Endothelial cell of umbilical vein (primary cell): Measurements from ENCODE around the gene SCAF8. TPM values are rescaled to one million over a fixed set of nuclear protein-coding genes. Genes with fewer than 3 reads are reported as not detected.

ENCODE experiments used
- BruUV-seq: library from RNA; stranded (reverse); fragments of 400-500 nt; replicated peaks from 2 replicates; lab custom pipeline; 2021; lab: Mats Ljungman, UMichigan
- CTCF ChIA-PET: fragments of 300-600, 350-600 bp; sonication (Branson Sonifier 250); formaldehyde crosslinking; loops from one replicate; lab custom pipeline; 2021; ENCODE audit warnings: antibody characterized with exemption, inconsistent platforms; lab: Charles Lee
- POLR2A ChIA-PET: fragments of 300-600, 350-600 bp; sonication (Branson Sonifier 250); formaldehyde crosslinking; loops from one replicate; lab custom pipeline; 2021; ENCODE audit warnings: antibody characterized with exemption, inconsistent platforms; lab: Charles Lee
- DNase-seq: peaks from one replicate; pipeline ENCODE4 v3.0.0-alpha.2; 2011; ENCODE audit warnings: low read depth, low spot score
- FAIRE-seq: peaks from 2 replicates; lab custom pipeline; 2011; peaks lifted over from hg19 to GRCh38; lab: Jason Lieb, UNC
- H2AFZ ChIP-seq: 2 replicates; pipeline ENCODE4 v1.6.0; 2012; ENCODE audit warnings: low read depth, low read length, control low read depth, inconsistent platforms
- H3K27ac ChIP-seq: 2 replicates; pipeline ENCODE4 v1.5.1; 2011; ENCODE audit warnings: low read depth, mild to moderate bottlenecking, control low read depth, low read length, moderate library complexity; ENCODE audit not compliant: insufficient read depth
- H3K27me3 ChIP-seq, 2 experiments: 2 replicates each; pipeline versions ENCODE4 v1.6.0 to v1.6.1; 2011; ENCODE audit warnings: low read length in 2 of 2, mixed read lengths in 1 of 2; ENCODE audit not compliant: control insufficient read depth in 2 of 2, insufficient read depth in 2 of 2
- H3K36me3 ChIP-seq, 2 experiments: 2 replicates in 1 of 2; 3 replicates in 1 of 2; pipeline ENCODE4 v1.5.1; 2011; ENCODE audit warnings: low read length in 2 of 2, mild to moderate bottlenecking in 1 of 2, moderate library complexity in 1 of 2; ENCODE audit not compliant: control insufficient read depth in 2 of 2, insufficient read depth in 2 of 2; ENCODE audit errors: extremely low read depth in 1 of 2
- H3K4me1 ChIP-seq: 3 replicates; pipeline ENCODE4 v1.5.1; 2011; ENCODE audit warnings: mild to moderate bottlenecking, low read length; ENCODE audit not compliant: control insufficient read depth, insufficient read depth; ENCODE audit errors: extremely low read depth
- H3K4me2 ChIP-seq: 2 replicates; pipeline ENCODE4 v1.6.1; 2011; ENCODE audit warnings: low read length, control low read depth, mixed read lengths; ENCODE audit not compliant: insufficient read depth
- H3K4me3 ChIP-seq, 3 experiments: fragments of 200-600 bp in 1 of 3; sonication (generic), shearing (Covaris generic) in 1 of 3; replicated peaks in 1 of 3; 2 replicates each; pipeline ENCODE4 v1.5.1; 2011 to 2016; ENCODE audit warnings: control low read depth in 3 of 3, low read length in 3 of 3, mild to moderate bottlenecking in 2 of 3, inconsistent platforms in 1 of 3, low read depth in 1 of 3, moderate library complexity in 1 of 3; ENCODE audit not compliant: insufficient read depth in 1 of 3
- H3K79me2 ChIP-seq: 2 replicates; pipeline ENCODE4 v1.6.0; 2012; ENCODE audit warnings: low read length, inconsistent platforms; ENCODE audit not compliant: control insufficient read depth, insufficient read depth
- H3K9ac ChIP-seq: replicated peaks from 2 replicates; pipeline ENCODE3; 2011; ENCODE audit warnings: low read length, control low read depth; ENCODE audit not compliant: insufficient read depth; ENCODE audit errors: extremely low read depth
- H3K9me1 ChIP-seq: replicated peaks from 3 replicates; pipeline ENCODE4 v1.6.0; 2011; ENCODE audit warnings: mild to moderate bottlenecking, low read length; ENCODE audit not compliant: control insufficient read depth, insufficient read depth; ENCODE audit errors: extremely low read depth
- H3K9me3 ChIP-seq: replicated peaks from 2 replicates; pipeline ENCODE4 v1.5.1; 2012; ENCODE audit warnings: low read length, inconsistent platforms; ENCODE audit not compliant: control insufficient read depth, insufficient read depth
- H4K20me1 ChIP-seq: replicated peaks from 2 replicates; pipeline ENCODE3; 2011; ENCODE audit warnings: mild to moderate bottlenecking, low read length; ENCODE audit not compliant: control insufficient read depth, insufficient read depth; ENCODE audit errors: extremely low read depth
- CTCF ChIP-seq, 2 donors: IDR thresholded peaks; 1 replicate in 1 of 2; 2 replicates in 1 of 2; pipeline ENCODE4 v1.5.1; 2011; ENCODE audit warnings: low read length in 2 of 2, mild to moderate bottlenecking in 2 of 2, moderate library complexity in 2 of 2, control low read depth in 1 of 2, inconsistent platforms in 1 of 2, low read depth in 1 of 2; ENCODE audit not compliant: insufficient read depth in 1 of 2; ENCODE audit errors: extremely low read depth in 1 of 2
- EZH2 ChIP-seq: IDR thresholded peaks from 2 replicates; pipeline ENCODE4 v1.6.1; 2012; ENCODE audit warnings: borderline replicate concordance, low read depth, mild to moderate bottlenecking, moderate library complexity, low read length, inconsistent platforms; ENCODE audit not compliant: severe bottlenecking
- FOS ChIP-seq: IDR thresholded peaks from 2 replicates; pipeline ENCODE4 v1.6.1; 2011; ENCODE audit warnings: mild to moderate bottlenecking, low read length, moderate library complexity, borderline replicate concordance; ENCODE audit not compliant: insufficient read depth
- GATA2 ChIP-seq: IDR thresholded peaks from 2 replicates; pipeline ENCODE4 v1.7.0; 2011; ENCODE audit warnings: low read depth, mild to moderate bottlenecking, moderate library complexity, mixed read lengths, low read length; ENCODE audit not compliant: insufficient read length, insufficient read depth
- JUN ChIP-seq: IDR thresholded peaks from 2 replicates; pipeline ENCODE4 v1.6.1; 2011; ENCODE audit warnings: borderline replicate concordance, low read depth; ENCODE audit not compliant: insufficient read length, insufficient read depth
- MYC ChIP-seq: IDR thresholded peaks from one replicate; pipeline ENCODE4 v1.6.1; 2011; ENCODE audit warnings: mild to moderate bottlenecking, low read depth, low read length
- POLR2A ChIP-seq: IDR thresholded peaks from 2 replicates; pipeline ENCODE4 v1.6.1; 2012; ENCODE audit warnings: low read depth, mild to moderate bottlenecking, control low read depth, low read length
- POLR2AphosphoS5 ChIP-seq: IDR thresholded peaks from 2 replicates; pipeline ENCODE4 v1.6.1; 2012; ENCODE audit warnings: low read depth, mild to moderate bottlenecking, control low read depth, low read length, moderate library complexity; ENCODE audit not compliant: insufficient read depth
- dilution Hi-C: fragments of 300-500 bp; cut with MboI; formaldehyde crosslinking; loops from one replicate; pipeline ENCODE4 v1.15.0; 2019; ENCODE audit warnings: low sequenced_read_pairs; ENCODE audit not compliant: extremely low pct_ligation_motif_present
- intact Hi-C: fragments of 100-400 bp; cut with micrococcal nuclease; formaldehyde crosslinking; loops from one replicate; pipeline ENCODE4 v1.10.0; 2022
- polyA plus RNA-seq, 4 experiments: library from polyadenylated mRNA; depleted of rRNA in 3 of 4; stranded (reverse) in 3 of 4; unstranded in 1 of 4; fragments of >200 nt; gene quantifications; 2 replicates each; pipeline versions ENCODE4 v1.2.1 to v1.2.3, GENCODE V29; 2011 to 2012; ENCODE audit warnings: missing spikeins in 1 of 4
- total RNA-seq: library from RNA; stranded (reverse); gene quantifications from 2 replicates; pipeline ENCODE4 v1.2.3, GENCODE V29; 2021
- TF ChIP-seq, protein P1 (sequence below): IDR thresholded peaks from 2 replicates; pipeline ENCODE4 v1.6.1; 2011; ENCODE audit not compliant: insufficient read depth, insufficient read length

The SCAF8 gene
- total and polyA plus RNA-seq, 2 donors (not counting 3 experiments of a cell fraction or from before 2014, with no cell fraction given), result 11.7 to 37.8 TPM

DNA sequence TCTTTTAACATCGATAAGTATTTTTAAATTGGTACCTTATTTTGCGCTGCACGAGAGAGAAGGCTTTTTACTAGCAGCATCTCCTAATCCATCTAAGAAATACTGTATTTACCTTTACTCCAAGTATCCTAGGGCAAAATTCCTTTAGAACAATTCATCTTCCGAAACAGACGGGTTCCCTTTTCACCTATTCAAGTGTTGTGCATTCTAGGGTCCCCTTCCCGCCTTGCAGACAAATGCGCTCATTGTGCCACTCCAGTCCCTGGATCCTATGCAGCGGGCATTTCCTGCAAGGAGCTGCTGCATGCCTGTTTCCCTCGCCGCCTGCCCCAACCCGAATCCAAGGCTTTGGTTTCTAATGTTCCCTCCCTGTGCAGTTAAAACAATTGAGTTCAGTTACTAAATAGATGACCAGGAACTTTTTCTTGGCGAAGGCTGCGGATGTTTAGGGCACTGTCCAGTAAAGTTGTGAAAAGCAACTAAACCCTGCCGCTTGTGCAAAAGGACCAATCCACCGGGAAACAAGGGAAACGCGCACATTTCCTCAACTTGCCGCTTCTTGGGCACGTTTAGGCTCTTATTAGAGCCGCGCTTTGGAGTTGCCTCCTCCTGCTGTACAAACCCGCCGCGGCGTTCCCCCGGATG lies 556 bp upstream of the SCAF8 start:
- no peaks in the 10 kb centered on the region for H3K9me1 ChIP-seq
- H2AFZ ChIP-seq, result peak overlapping the region; percentile 84
- H3K4me2 ChIP-seq, result peak overlapping the region; percentile 96
- dilution Hi-C loops, result no loop called here
- TF ChIP-seq GATA2 (no peak), MYC (no peak), CTCF (IDR thresholded peaks at IDR 0.05; ENCODE audit: extremely low read depth in 1 of 2, insufficient read depth in 1 of 2, low read depth in 1 of 2, low read length in 2 of 2) (no peak), POLR2AphosphoS5 (no peak), FOS (no peak), JUN (no peak), EZH2 (no peak), POLR2A (no peak)
- TF ChIP-seq, protein P1, sequence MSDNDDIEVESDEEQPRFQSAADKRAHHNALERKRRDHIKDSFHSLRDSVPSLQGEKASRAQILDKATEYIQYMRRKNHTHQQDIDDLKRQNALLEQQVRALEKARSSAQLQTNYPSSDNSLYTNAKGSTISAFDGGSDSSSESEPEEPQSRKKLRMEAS, result no peak
- FAIRE-seq (peak; percentile 76), DNase-seq (peak; percentile 77)
- H3K27me3 ChIP-seq, result no peaks in the 10 kb centered on the region
- BruUV-seq, result TSS peak; percentile 56
- ChIA-PET CTCF (interaction anchor here (1.2 to 2.8 kb wide), 3 partner anchors 49 to 73 kb away, joined by 3 to 22 read pairs (median 19); no protein-coding TSS in a partner anchor), POLR2A (no interaction called here)
- H3K9ac ChIP-seq, result peak overlapping the region; percentile 97
- no peaks in the 10 kb centered on the region for H3K9me3 ChIP-seq
- no peaks in the 10 kb centered on the region for H3K36me3 ChIP-seq
- no peaks in the 10 kb centered on the region for H4K20me1 ChIP-seq
- peaks cover 16% of the 10 kb centered on the region for H3K4me1 ChIP-seq
- H3K27ac ChIP-seq, result peak overlapping the region; percentile 90
- intact Hi-C loops, result loop anchor here (1.0 to 5.0 kb wide), 6 partner anchors 57 to 576 kb away; no protein-coding TSS in a partner anchor
- H3K79me2 ChIP-seq, result peaks cover 36% of the 10 kb centered on the region
- H3K4me3 ChIP-seq, result peak overlapping the region; percentile 50 to 89 (median 75)
